AG04449 (cell line): ENCODE results near the gene MVB12A.
A peak's percentile ranks its signal among the peaks of the same experiment; 100 is the strongest.

Source experiments
- CTCF ChIA-PET: fragments of 350-600 bp; formaldehyde crosslinking; extraction: SDS; loops from one replicate; lab custom pipeline; 2021; ENCODE audit warnings: antibody characterized with exemption; lab: Yijun Ruan, JAX
- POLR2A ChIA-PET: fragments of 400-600, 350-600 bp; formaldehyde crosslinking; extraction: SDS; loops from one replicate; lab custom pipeline; 2020; ENCODE audit warnings: antibody characterized with exemption, inconsistent platforms; lab: Yijun Ruan, JAX
- DNase-seq: peaks from one replicate; pipeline ENCODE4 v3.0.0-alpha.2; 2010; ENCODE audit warnings: low read depth, low spot score
- H3K4me3 ChIP-seq: 2 replicates; pipeline ENCODE4 v1.5.1; 2011; ENCODE audit warnings: low read depth, mild to moderate bottlenecking, control low read depth, low read length
- TF ChIP-seq, protein P1 (sequence below): IDR thresholded peaks from one replicate; pipeline ENCODE4 v1.5.1; 2011; ENCODE audit warnings: mild to moderate bottlenecking, moderate library complexity, low read length, control low read depth, inconsistent platforms; ENCODE audit not compliant: insufficient read depth; ENCODE audit errors: missing control alignments

MVB12A gene

DNA sequence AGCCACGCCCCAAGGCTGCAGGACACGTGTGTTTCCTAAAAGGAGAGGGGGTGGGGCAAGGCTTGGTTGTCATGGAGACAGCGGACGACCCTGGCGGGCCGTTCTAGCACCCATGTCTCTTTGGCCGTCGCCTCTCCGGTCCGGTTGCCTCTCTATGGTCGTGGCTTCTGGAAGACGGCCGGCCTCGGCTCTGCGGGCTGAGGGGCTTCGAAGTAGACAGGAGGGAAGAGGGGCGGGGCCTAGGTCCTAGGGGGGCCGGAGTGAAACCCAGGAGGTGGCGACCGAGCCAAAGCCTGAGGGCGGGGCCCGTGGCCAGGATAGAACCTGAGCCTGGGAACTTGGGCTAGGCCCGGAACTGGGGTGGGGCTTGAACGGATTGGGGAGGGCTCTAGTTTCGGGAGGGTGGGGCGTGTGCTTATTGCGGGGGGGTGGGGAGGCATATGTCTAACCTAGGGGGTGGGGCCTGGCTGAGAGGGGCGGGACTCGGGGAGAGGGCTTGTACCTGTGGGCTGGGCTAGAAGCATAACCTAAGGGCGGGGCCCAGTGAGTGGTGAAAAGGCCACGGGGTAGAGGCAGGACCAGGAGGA, 49.7 kb downstream of the MVB12A start:
- H3K4me3 ChIP-seq, result peak overlapping the region; percentile 75
- ChIA-PET POLR2A (interaction anchor here (0.6 kb wide), 1 partner anchor 50 kb away, joined by 3 read pairs; the partner anchor contains the start of gene MVB12A), CTCF (interaction anchor here (1.0 to 2.4 kb wide), 4 partner anchors 15 to 127 kb away, joined by 3 to 6 read pairs (median 4); partner anchors contain the start of gene PGLS)
- peak; percentile 55 for DNase-seq
- TF ChIP-seq, protein P1, sequence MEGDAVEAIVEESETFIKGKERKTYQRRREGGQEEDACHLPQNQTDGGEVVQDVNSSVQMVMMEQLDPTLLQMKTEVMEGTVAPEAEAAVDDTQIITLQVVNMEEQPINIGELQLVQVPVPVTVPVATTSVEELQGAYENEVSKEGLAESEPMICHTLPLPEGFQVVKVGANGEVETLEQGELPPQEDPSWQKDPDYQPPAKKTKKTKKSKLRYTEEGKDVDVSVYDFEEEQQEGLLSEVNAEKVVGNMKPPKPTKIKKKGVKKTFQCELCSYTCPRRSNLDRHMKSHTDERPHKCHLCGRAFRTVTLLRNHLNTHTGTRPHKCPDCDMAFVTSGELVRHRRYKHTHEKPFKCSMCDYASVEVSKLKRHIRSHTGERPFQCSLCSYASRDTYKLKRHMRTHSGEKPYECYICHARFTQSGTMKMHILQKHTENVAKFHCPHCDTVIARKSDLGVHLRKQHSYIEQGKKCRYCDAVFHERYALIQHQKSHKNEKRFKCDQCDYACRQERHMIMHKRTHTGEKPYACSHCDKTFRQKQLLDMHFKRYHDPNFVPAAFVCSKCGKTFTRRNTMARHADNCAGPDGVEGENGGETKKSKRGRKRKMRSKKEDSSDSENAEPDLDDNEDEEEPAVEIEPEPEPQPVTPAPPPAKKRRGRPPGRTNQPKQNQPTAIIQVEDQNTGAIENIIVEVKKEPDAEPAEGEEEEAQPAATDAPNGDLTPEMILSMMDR, result no peak

DNA sequence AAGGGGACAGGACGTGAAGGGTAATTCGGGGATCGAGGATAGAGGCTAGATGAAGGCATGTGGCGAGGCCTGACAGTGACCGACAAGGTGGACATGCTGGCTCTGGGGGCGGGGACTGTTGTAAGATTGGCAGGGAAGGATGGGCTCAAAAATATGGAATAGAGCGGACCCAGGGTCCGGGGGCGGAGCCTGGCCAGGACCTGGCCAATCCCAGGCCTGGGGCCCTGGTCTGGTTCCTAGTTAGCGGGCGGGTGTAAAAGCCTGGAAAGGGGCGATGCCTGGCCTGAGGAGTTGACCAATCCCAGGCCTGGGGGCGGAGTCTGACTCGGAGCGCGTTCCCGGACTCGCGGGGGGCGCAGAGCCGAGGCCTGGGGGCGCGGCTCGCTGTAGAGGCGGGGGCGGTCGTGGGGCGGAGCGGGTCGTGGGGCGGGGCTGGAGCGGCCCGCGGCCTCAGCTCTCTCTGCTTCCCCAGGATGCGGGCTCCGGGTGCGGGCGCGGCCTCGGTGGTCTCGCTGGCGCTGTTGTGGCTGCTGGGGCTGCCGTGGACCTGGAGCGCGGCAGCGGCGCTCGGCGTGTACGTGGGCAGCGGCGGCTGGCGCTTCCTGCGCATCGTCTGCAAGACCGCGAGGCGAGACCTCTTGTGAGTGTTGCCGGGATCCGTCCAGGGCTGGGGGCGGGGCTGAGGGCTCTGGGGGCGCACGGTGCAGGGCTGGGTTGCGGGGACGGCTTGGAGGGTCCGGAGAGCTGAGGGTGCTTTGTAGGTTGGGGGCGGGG, 50.4 kb downstream of the MVB12A start, which contains the start of gene SLC27A1:
Gene SLC27A1 (plus strand): TSS at position 457 of the 774 bp plus-strand sequence. CDS start 17 bp downstream, at position 474.
- H3K4me3 ChIP-seq, result peak within 1 kb of the TSS; percentile 79
- TF ChIP-seq, protein P1, result no peak
- peak; percentile 87 for DNase-seq
- CTCF ChIA-PET, result interaction anchor here (1.7 kb wide), 1 partner anchor 19 kb away, joined by 3 read pairs; no protein-coding TSS in a partner anchor
- POLR2A ChIA-PET, result interaction anchor here (0.6 to 1.4 kb wide), 3 partner anchors 50 to 335 kb away, joined by 3 to 4 read pairs (median 3); partner anchors contain the start of gene MVB12A

GRCh38 chr19:17471410-17472125, 51.7 kb downstream of the MVB12A start:
- POLR2A ChIA-PET, result interaction anchor here (1.1 to 1.4 kb wide), 2 partner anchors 52 to 334 kb away, joined by 3 to 4 read pairs; partner anchors contain the start of gene MVB12A
- H3K4me3 ChIP-seq, result peak overlapping the region; percentile 79
- TF ChIP-seq, protein P1, result no peak
- CTCF ChIA-PET, result interaction anchor here (0.5 to 1.7 kb wide), 4 partner anchors 18 to 102 kb away, joined by 3 to 4 read pairs (median 3); no protein-coding TSS in a partner anchor
- DNase-seq, result no peak

GRCh38 chr19:17473041-17473440, 53.2 kb downstream of the MVB12A start:
- CTCF ChIA-PET, result interaction anchor here (0.7 to 3.1 kb wide), 2 partner anchors 24 to 87 kb away, joined by 3 to 15 read pairs; no protein-coding TSS in a partner anchor
- POLR2A ChIA-PET, result no interaction called here
- DNase-seq, result peak; percentile 63

More at GRCh38 chr19:17473041-17473440, 53.2 kb downstream of the MVB12A start:
- no peak overlapping the region for H3K4me3 ChIP-seq
- TF ChIP-seq, protein P1, result no peak
